HL-60 (cell line): ENCODE results near the gene SLCO2A1.

ENCODE experiments used
- POLR2AphosphoS5 ChIP-seq: IDR thresholded peaks from 2 replicates; pipeline ENCODE4 v1.6.1; 2012; ENCODE audit warnings: low read depth
- REST ChIP-seq: IDR thresholded peaks from 2 replicates; pipeline ENCODE4 v1.6.1; 2012; ENCODE audit warnings: low read depth; ENCODE audit not compliant: insufficient replicate concordance
- TF ChIP-seq, protein P1 (sequence below): IDR thresholded peaks from one replicate; pipeline ENCODE4 v1.5.1; 2011; ENCODE audit warnings: low read length, control low read depth, inconsistent platforms; ENCODE audit not compliant: insufficient read depth

- TF ChIP-seq, protein P1, sequence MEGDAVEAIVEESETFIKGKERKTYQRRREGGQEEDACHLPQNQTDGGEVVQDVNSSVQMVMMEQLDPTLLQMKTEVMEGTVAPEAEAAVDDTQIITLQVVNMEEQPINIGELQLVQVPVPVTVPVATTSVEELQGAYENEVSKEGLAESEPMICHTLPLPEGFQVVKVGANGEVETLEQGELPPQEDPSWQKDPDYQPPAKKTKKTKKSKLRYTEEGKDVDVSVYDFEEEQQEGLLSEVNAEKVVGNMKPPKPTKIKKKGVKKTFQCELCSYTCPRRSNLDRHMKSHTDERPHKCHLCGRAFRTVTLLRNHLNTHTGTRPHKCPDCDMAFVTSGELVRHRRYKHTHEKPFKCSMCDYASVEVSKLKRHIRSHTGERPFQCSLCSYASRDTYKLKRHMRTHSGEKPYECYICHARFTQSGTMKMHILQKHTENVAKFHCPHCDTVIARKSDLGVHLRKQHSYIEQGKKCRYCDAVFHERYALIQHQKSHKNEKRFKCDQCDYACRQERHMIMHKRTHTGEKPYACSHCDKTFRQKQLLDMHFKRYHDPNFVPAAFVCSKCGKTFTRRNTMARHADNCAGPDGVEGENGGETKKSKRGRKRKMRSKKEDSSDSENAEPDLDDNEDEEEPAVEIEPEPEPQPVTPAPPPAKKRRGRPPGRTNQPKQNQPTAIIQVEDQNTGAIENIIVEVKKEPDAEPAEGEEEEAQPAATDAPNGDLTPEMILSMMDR, result no peak
- no peak for TF ChIP-seq REST
- no peak for TF ChIP-seq POLR2AphosphoS5
These were observed 37.2 kb upstream of the SLCO2A1 start for GRCh38 chr3:134066651-134067530.
